RWPE1 (cell line): ENCODE data around the gene COL4A6.
A peak's percentile ranks its signal among the peaks of the same experiment; 100 is the strongest.

ENCODE experiments used
- CTCF ChIA-PET: fragments of 350-600 bp; sonication (Branson Sonifier 250); formaldehyde crosslinking; extraction: SDS; loops from one replicate; lab custom pipeline; 2021; lab: Yijun Ruan, JAX
- POLR2A ChIA-PET: fragments of 400-600 bp; formaldehyde crosslinking; extraction: SDS; loops from one replicate; lab custom pipeline; 2020; ENCODE audit warnings: antibody characterized with exemption; ENCODE audit not compliant: low non-redundant PET; lab: Yijun Ruan, JAX
- DNase-seq: peaks from one replicate; pipeline ENCODE4 v3.0.0; 2012; ENCODE audit warnings: low spot score
- H3K27ac ChIP-seq: fragments of 450-650 bp; 2 replicates; pipeline ENCODE4 v1.5.1; 2017
- TF ChIP-seq, protein P1 (sequence below): fragments of 450-650 bp; conservative IDR thresholded peaks from 2 replicates; pipeline ENCODE4 v1.5.1; 2017; ENCODE audit warnings: low read depth, mild to moderate bottlenecking

The COL4A6 gene

DNA sequence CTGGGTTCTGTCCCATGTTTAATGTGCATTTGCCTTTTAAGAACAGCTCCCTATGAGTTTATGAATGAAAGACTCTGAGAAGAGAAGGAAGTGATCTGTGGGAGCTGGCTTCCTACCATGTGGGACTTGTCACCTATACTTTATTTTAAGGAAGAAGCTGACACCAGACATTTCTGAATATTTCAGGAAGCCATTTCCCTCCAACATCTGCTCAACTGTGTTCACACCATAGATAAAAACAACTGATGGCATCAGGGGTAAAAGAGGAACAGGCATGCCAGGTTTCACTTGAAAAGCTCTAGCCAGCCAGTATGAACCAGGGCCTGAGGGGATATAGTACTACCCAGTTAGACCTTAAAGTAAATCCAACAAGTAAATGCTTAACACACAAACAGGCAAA is 116.0 kb downstream of the COL4A6 start:
- ChIA-PET CTCF (no interaction called here), POLR2A (no interaction called here)
- no peak overlapping the region for H3K27ac ChIP-seq
- TF ChIP-seq, protein P1, sequence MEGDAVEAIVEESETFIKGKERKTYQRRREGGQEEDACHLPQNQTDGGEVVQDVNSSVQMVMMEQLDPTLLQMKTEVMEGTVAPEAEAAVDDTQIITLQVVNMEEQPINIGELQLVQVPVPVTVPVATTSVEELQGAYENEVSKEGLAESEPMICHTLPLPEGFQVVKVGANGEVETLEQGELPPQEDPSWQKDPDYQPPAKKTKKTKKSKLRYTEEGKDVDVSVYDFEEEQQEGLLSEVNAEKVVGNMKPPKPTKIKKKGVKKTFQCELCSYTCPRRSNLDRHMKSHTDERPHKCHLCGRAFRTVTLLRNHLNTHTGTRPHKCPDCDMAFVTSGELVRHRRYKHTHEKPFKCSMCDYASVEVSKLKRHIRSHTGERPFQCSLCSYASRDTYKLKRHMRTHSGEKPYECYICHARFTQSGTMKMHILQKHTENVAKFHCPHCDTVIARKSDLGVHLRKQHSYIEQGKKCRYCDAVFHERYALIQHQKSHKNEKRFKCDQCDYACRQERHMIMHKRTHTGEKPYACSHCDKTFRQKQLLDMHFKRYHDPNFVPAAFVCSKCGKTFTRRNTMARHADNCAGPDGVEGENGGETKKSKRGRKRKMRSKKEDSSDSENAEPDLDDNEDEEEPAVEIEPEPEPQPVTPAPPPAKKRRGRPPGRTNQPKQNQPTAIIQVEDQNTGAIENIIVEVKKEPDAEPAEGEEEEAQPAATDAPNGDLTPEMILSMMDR, result no peak
- DNase-seq, result no peak

DNA sequence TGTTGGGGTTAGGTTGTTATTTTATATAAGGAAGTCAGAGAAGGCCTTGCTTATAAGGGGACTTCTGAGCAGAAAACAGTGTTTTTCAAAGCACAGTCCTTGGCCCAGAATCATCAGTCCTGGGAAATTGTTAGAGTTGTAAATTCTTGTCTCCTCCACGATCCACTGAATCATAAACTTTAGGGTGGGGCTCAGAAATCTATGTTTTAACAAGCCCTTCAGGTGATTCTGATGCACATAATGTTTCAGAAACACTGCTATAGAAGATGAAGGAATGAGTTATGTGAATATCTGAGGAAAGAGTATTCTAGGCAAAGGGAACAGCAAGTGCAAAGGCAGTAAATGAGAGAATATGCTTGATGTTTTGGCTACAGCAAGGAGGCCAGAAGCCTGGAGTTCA is 121.8 kb downstream of the COL4A6 start:
- H3K27ac ChIP-seq, result no peak overlapping the region
- ChIA-PET CTCF (no interaction called here), POLR2A (no interaction called here)
- TF ChIP-seq, protein P1, result no peak
- DNase-seq, result peak; percentile 3

DNA sequence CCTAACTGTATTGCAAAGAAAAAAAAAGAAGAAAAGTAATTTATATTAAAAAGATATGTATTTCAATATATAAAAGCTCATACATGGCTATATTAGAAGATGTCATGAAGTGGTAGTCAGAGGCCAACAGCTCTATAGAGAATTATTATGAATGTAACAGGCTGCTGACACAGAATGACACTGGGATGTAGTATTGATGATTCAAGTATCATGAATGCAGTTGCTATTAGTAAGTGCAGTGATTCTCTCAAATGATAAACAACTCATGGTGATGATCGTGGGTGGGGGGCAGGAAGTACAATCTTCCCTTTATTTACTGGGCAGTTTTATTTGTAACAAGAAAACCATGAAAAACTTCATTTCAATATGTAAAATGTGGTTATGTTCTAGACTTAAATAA is 124.6 kb downstream of the COL4A6 start:
- ChIA-PET CTCF (no interaction called here), POLR2A (no interaction called here)
- no peak overlapping the region for H3K27ac ChIP-seq
- TF ChIP-seq, protein P1, result no peak
- DNase-seq, result peak; percentile 38

DNA sequence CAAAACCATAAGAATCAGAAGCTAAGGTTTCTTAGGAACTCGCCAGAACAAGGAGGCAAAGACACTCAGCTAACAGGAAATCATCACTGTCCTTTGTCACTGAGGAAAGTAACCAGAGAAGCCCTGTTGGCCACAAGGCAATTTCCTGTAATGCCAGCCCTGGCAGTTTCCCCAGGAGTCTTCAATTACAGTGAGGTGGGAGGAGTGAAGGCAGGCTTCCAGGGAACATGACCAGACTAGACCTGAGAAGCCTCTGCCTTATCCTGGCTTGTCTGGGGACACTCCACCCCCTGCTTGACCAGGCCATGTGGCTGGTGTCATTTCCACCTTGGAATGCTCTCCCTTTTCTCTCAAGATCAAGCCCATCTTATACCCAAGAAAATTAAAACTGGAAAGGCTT is 125.3 kb downstream of the COL4A6 start:
- CTCF ChIA-PET, result interaction anchor here (0.9 to 1.0 kb wide), 2 partner anchors 89 to 224 kb away, joined by 3 read pairs; no protein-coding TSS in a partner anchor
- DNase-seq, result peak; percentile 67
- peak overlapping the region; percentile 58; the same call in 1 of the 2 replicates for H3K27ac ChIP-seq
- TF ChIP-seq, protein P1, result no peak
- POLR2A ChIA-PET, result no interaction called here

DNA sequence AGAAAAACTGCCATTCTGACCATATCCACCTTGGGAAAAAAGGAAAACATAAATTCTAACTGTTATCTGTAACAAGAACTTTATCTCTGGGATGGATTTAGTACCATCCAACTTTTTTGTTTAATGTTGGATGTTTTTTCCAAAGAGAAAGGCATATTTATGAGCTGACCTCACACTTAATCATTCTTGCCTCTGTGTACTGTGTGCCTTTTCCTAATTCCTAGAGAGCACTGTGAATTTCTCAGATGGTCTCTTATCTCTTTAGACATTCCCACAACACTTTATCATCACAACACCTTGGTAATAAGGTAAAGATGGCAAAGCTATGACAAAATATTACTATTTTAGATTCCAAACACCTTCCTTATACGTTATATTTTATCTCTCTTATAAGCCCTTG is 126.2 kb downstream of the COL4A6 start:
- ChIA-PET CTCF (interaction anchor here (0.5 to 0.9 kb wide), 3 partner anchors 138 to 1462 kb away, joined by 3 to 6 read pairs (median 4); no protein-coding TSS in a partner anchor), POLR2A (no interaction called here)
- H3K27ac ChIP-seq, result no peak overlapping the region
- no peak for DNase-seq
- TF ChIP-seq, protein P1, result no peak

DNA sequence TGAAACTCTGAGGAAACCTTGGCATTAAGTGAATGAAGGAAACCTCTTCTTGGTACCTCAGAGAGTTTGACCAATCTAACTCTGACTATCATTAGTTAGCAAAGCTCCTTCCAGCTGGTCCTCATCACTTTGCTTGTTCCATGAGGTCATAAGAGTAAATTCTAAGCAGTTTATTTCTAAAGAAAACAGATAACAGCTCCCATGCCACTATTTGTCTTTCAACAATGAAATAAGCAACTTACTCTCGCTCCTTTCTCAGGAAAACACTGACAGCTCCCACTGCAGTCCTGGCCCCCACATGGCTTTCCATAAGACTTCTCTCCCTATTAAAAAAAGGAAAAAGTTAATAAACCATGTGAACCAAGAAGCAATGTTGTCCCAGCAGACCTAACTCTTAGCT is 127.7 kb downstream of the COL4A6 start:
- ChIA-PET CTCF (no interaction called here), POLR2A (no interaction called here)
- TF ChIP-seq, protein P1, result no peak
- H3K27ac ChIP-seq, result no peak overlapping the region
- no peak for DNase-seq
